ENCODE data around the gene SMAD6. TPM values are rescaled to one million over a fixed set of nuclear protein-coding genes. Genes with fewer than 3 reads are reported as not detected.

SMAD6 gene
- total RNA-seq, 1 donor from 2014 or later = 2.7 TPM

DNA sequence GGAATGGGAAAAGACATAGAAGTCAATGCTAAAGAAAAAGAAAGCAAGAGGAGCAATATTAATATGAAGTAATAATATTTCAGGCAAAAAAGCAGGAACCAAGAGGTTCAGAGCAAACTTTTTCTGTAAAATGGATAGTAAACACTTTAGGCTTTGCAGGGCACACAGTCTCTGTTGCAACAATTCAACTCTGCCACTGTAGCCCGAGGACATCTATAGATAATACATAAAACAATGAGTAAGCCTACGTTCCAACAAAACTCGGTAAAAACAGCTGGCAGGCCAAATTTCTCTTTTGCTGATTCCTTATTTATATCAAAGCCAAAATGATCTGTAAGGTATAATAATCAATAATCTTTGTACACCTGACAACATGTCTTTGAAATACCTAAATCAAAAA lies 56.8 kb downstream of the SMAD6 start:
- no peaks in the 10 kb centered on the region for H3K36me3 ChIP-seq (ENCODE audit: insufficient read depth, low read length)
- peaks cover 9% of the 10 kb centered on the region for H3K27me3 Mint-ChIP-seq (ENCODE audit: low read depth, unreplicated experiment)
- H2AFZ ChIP-seq (ENCODE audit: low read depth, low read length) = no peak overlapping the region
- peaks cover 25% of the 10 kb centered on the region for H4K20me1 ChIP-seq (ENCODE audit: insufficient read depth, low read length)
- FAIRE-seq = no peak
- no peak for DNase-seq (ENCODE audit: low read depth)
- no peak overlapping the region for H3K4me3 ChIP-seq (ENCODE audit: insufficient read depth, low read depth, low read length)
- peaks cover 15% of the 10 kb centered on the region for H3K4me1 Mint-ChIP-seq (ENCODE audit: low read depth, unreplicated experiment)
- H3K27ac ChIP-seq (ENCODE audit: low read depth, low read length) = no peak overlapping the region
- H3K9ac ChIP-seq (ENCODE audit: low read length) = no peak overlapping the region
- H3K79me2 ChIP-seq (ENCODE audit: insufficient read depth, low read length) = peaks cover 15% of the 10 kb centered on the region
- H3K4me2 ChIP-seq (ENCODE audit: low read length) = no peak overlapping the region
- peaks cover 3% of the 10 kb centered on the region for H3K9me3 ChIP-seq (ENCODE audit: insufficient read depth, low read depth, low read length)
- peaks cover 8% of the 10 kb centered on the region for H3K9me3 Mint-ChIP-seq (ENCODE audit: unreplicated experiment)
- peaks cover 21% of the 10 kb centered on the region for H3K4me1 ChIP-seq (ENCODE audit: insufficient read depth, low read length)
- peaks cover 10% of the 10 kb centered on the region for H3K36me3 Mint-ChIP-seq (ENCODE audit: low read depth, unreplicated experiment)
- TF ChIP-seq, protein P1, sequence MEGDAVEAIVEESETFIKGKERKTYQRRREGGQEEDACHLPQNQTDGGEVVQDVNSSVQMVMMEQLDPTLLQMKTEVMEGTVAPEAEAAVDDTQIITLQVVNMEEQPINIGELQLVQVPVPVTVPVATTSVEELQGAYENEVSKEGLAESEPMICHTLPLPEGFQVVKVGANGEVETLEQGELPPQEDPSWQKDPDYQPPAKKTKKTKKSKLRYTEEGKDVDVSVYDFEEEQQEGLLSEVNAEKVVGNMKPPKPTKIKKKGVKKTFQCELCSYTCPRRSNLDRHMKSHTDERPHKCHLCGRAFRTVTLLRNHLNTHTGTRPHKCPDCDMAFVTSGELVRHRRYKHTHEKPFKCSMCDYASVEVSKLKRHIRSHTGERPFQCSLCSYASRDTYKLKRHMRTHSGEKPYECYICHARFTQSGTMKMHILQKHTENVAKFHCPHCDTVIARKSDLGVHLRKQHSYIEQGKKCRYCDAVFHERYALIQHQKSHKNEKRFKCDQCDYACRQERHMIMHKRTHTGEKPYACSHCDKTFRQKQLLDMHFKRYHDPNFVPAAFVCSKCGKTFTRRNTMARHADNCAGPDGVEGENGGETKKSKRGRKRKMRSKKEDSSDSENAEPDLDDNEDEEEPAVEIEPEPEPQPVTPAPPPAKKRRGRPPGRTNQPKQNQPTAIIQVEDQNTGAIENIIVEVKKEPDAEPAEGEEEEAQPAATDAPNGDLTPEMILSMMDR (IDR thresholded peaks at IDR 0.05; ENCODE audit: insufficient read depth, low read depth, low read length) = no peak
- no peak for TF ChIP-seq EZH2 (IDR thresholded peaks at IDR 0.05; ENCODE audit: insufficient read depth, low read length)
- H3K27ac Mint-ChIP-seq (ENCODE audit: unreplicated experiment) = no peak overlapping the region
- H3K27me3 ChIP-seq (ENCODE audit: insufficient read depth, low read length) = no peaks in the 10 kb centered on the region
- no peak overlapping the region for H3K4me3 Mint-ChIP-seq (ENCODE audit: unreplicated experiment)

DNA sequence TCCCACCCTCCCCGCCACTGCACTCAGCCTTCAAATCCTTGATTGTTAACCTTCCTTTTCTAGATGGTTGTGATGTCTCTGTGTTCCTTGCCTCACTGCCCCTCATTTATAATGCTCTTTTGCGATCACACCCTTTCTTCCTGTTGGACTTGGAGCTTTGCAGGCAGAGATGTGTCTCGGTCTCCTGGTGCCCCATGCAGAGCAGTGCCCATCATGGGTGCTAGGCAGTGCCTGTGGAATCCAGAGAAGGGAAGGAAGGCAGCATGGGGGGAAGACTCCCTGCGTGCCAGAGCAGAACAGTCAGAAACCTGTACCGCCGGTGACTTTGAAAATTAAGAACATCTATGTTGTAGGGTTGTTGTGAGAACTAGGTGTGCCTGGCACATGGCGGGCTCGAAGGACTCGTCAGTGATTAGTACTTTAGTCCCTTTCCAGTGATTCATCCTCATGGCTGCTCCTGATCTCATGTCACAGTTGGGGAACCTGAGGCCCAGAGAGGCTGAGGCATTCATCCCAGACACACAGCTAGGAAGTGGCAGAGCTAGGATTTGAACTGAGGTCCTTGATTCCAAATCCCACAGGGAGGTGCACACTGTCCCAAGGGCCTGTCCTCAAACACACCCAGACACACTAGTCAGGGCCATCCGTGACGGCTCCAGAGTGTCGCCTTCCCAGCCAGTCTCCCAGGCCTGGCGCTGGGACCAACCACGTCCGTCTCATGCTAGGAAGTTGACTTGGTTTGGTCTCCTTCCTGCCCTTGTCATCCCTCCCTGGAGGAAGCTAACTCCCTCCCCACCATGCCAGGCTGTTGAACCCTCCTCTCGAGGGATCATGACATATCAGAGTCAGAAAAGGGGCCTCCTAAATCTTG lies 58.3 kb downstream of the SMAD6 start:
- Histone ChIP-seq H3K9ac (ENCODE audit: low read length) (no peak overlapping the region), H3K4me2 (ENCODE audit: low read length) (no peak overlapping the region), H4K20me1 (ENCODE audit: insufficient read depth, low read length) (peaks cover 25% of the 10 kb centered on the region), H3K4me3 (ENCODE audit: insufficient read depth, low read depth, low read length) (no peak overlapping the region), H3K9me3 (ENCODE audit: insufficient read depth, low read depth, low read length) (peaks cover 2% of the 10 kb centered on the region), H3K4me1 (ENCODE audit: insufficient read depth, low read length) (peaks cover 21% of the 10 kb centered on the region), H3K79me2 (ENCODE audit: insufficient read depth, low read length) (peaks cover 12% of the 10 kb centered on the region), H3K36me3 (ENCODE audit: insufficient read depth, low read length) (no peaks in the 10 kb centered on the region), H2AFZ (ENCODE audit: low read depth, low read length) (no peak overlapping the region), H3K27ac (ENCODE audit: low read depth, low read length) (no peak overlapping the region), H3K27me3 (ENCODE audit: insufficient read depth, low read length) (no peaks in the 10 kb centered on the region)
- Mint-ChIP-seq H3K27ac (ENCODE audit: unreplicated experiment) (no peak overlapping the region), H3K36me3 (ENCODE audit: low read depth, unreplicated experiment) (peaks cover 1% of the 10 kb centered on the region), H3K4me3 (ENCODE audit: unreplicated experiment) (no peak overlapping the region), H3K27me3 (ENCODE audit: low read depth, unreplicated experiment) (peaks cover 8% of the 10 kb centered on the region), H3K9me3 (ENCODE audit: unreplicated experiment) (peaks cover 3% of the 10 kb centered on the region), H3K4me1 (ENCODE audit: low read depth, unreplicated experiment) (peaks cover 16% of the 10 kb centered on the region)
- DNase-seq (ENCODE audit: low read depth) = no peak
- FAIRE-seq = no peak
- TF ChIP-seq, protein P1 (IDR thresholded peaks at IDR 0.05; ENCODE audit: insufficient read depth, low read depth, low read length) = no peak
- TF ChIP-seq EZH2 (IDR thresholded peaks at IDR 0.05; ENCODE audit: insufficient read depth, low read length) = no peak

Measured in astrocyte (in vitro differentiated cells and primary cell).